ENCODE results near the gene ETFA.

GRCh38 chr15:76346669-76347481 lies 35.6 kb upstream of the ETFA start:
- no peak for TF ChIP-seq POLR2A (IDR thresholded peaks at IDR 0.05)
- TF ChIP-seq CTCF (IDR thresholded peaks at IDR 0.05): no peak

All from esophagus squamous epithelium (tissue), 4 donors.